GM23338 (cell line): ENCODE data around the gene ONECUT1. TPM values are rescaled to one million over a fixed set of nuclear protein-coding genes. Genes with fewer than 3 reads are reported as not detected.

Source experiments
- ATAC-seq: fragments of 200-7000 bp; cut with Tn5 transposase; 3 replicates; pipeline ENCODE4 v1.9.1; 2020
- DNase-seq: peaks from one replicate; pipeline ENCODE4 v3.0.0-alpha.2; 2015; ENCODE audit warnings: low spot score
- H2AFZ ChIP-seq: fragments of 200-600 bp; sonication (generic); 2 replicates; pipeline ENCODE4 v1.8.0; 2016; ENCODE audit warnings: antibody characterized with exemption, mild to moderate bottlenecking, moderate library complexity
- H3F3A ChIP-seq: fragments of 200-600 bp; sonication (generic); replicated peaks from 2 replicates; pipeline ENCODE4 v1.8.0; 2017; ENCODE audit warnings: antibody characterized with exemption, mixed run types, low read depth
- H3K27ac ChIP-seq: fragments of 200-600 bp; sonication (generic); 2 replicates; pipeline ENCODE4 v1.6.1; 2016; ENCODE audit warnings: low read depth
- H3K27me3 ChIP-seq: fragments of 200-600 bp; sonication (generic); 2 replicates; pipeline ENCODE4 v1.8.0; 2016; ENCODE audit warnings: mild to moderate bottlenecking, mixed run types, moderate library complexity; ENCODE audit not compliant: insufficient read depth
- H3K36me3 ChIP-seq: fragments of 200-600 bp; sonication (generic); 2 replicates; pipeline ENCODE4 v1.8.0; 2016; ENCODE audit warnings: mild to moderate bottlenecking; ENCODE audit not compliant: insufficient read depth
- H3K4me1 ChIP-seq: fragments of 200-600 bp; sonication (generic); 2 replicates; pipeline ENCODE4 v1.8.0; 2016; ENCODE audit warnings: mild to moderate bottlenecking, moderate library complexity; ENCODE audit not compliant: insufficient read depth
- H3K4me2 ChIP-seq: fragments of 200-600 bp; sonication (generic); 2 replicates; pipeline ENCODE4 v1.7.1; 2017; ENCODE audit warnings: mixed run types
- H3K4me3 ChIP-seq: fragments of 200-600 bp; sonication (generic); 2 replicates; pipeline ENCODE4 v1.6.1; 2016; ENCODE audit warnings: mixed run types
- H3K79me2 ChIP-seq: fragments of 200-600 bp; sonication (generic); replicated peaks from 2 replicates; pipeline ENCODE4 v1.8.0; 2017; ENCODE audit warnings: mild to moderate bottlenecking; ENCODE audit not compliant: insufficient read depth
- H3K9me2 ChIP-seq: fragments of 200-600 bp; sonication (generic); 2 replicates; pipeline ENCODE4 v1.8.0; 2017; ENCODE audit not compliant: insufficient read depth
- H4K20me1 ChIP-seq: fragments of 200-600 bp; sonication (generic); replicated peaks from 2 replicates; pipeline ENCODE4 v1.8.0; 2017; ENCODE audit warnings: mild to moderate bottlenecking; ENCODE audit not compliant: insufficient read depth
- H3K27ac Mint-ChIP-seq: 2 replicates; pipeline ENCODE4 v1.8.0; 2020; ENCODE audit warnings: inconsistent platforms, mild to moderate bottlenecking, moderate library complexity, mixed read lengths
- H3K27me3 Mint-ChIP-seq: 3 replicates; pipeline ENCODE4 v1.8.0; 2022; ENCODE audit warnings: low read depth, mild to moderate bottlenecking, moderate library complexity, mixed read lengths, inconsistent platforms; ENCODE audit not compliant: insufficient read depth, poor library complexity
- H3K36me3 Mint-ChIP-seq: 3 replicates; pipeline ENCODE4 v1.8.0; 2021; ENCODE audit warnings: low read depth, mild to moderate bottlenecking, inconsistent platforms, moderate library complexity, mixed read lengths
- H3K4me1 Mint-ChIP-seq: 3 replicates; pipeline ENCODE4 v1.8.0; 2020; ENCODE audit warnings: mild to moderate bottlenecking, inconsistent platforms, mixed read lengths
- H3K4me3 Mint-ChIP-seq: 3 replicates; pipeline ENCODE4 v1.8.0; 2021; ENCODE audit warnings: moderate library complexity, mild to moderate bottlenecking, inconsistent platforms, mixed read lengths
- H3K9me3 Mint-ChIP-seq: 3 replicates; pipeline ENCODE4 v1.8.0; 2020; ENCODE audit warnings: moderate library complexity, mild to moderate bottlenecking, inconsistent platforms, mixed read lengths
- ETS1 ChIP-seq: IDR thresholded peaks from 2 replicates; pipeline ENCODE4 v1.6.1; 2016; ENCODE audit warnings: antibody characterized with exemption
- EZH2 ChIP-seq: fragments of 200-600 bp; sonication (generic); IDR thresholded peaks from one replicate; pipeline ENCODE4 v1.8.0; 2017; ENCODE audit warnings: antibody characterized with exemption, mild to moderate bottlenecking, low read depth; ENCODE audit not compliant: unreplicated experiment
- EZH2phosphoT487 ChIP-seq: fragments of 200-600 bp; sonication (generic); IDR thresholded peaks from one replicate; pipeline ENCODE4 v1.8.1; 2018; ENCODE audit warnings: antibody characterized with exemption; ENCODE audit not compliant: unreplicated experiment
- NANOG ChIP-seq: IDR thresholded peaks from 2 replicates; pipeline ENCODE4 v1.6.1; 2016; ENCODE audit warnings: antibody characterized with exemption, borderline replicate concordance
- ZNF331 ChIP-seq: fragments of 250-450 bp; sonication (Bioruptor Pico); IDR thresholded peaks from 2 replicates; pipeline ENCODE4 v1.5.0; 2020; ENCODE audit warnings: low read depth, mild to moderate bottlenecking, moderate library complexity
- polyA plus RNA-seq: library from polyadenylated mRNA; unstranded; fragments of >200 nt; fragmentation: Nextera tagmentation; extraction: Ambion mirVana; gene quantifications from 2 replicates; pipeline ENCODE4 v1.2.1, GENCODE V29; 2016
- total RNA-seq: library from RNA; depleted of rRNA; stranded (reverse); fragments of >200 nt; shearing (Covaris generic); gene quantifications from 2 replicates; pipeline ENCODE4 v1.2.3, GENCODE V29; 2014
- TF ChIP-seq, protein P1 (sequence below), 2 experiments: fragments of 200-600 bp in 1 of 2; sonication (generic) in 1 of 2; conservative IDR thresholded peaks; 2 replicates each; pipeline versions ENCODE4 v1.5.1 to v1.6.1; 2016 to 2017; ENCODE audit warnings: antibody characterized with exemption in 2 of 2, low read depth in 2 of 2, mild to moderate bottlenecking in 2 of 2, moderate library complexity in 1 of 2

The ONECUT1 gene
- total and polyA plus RNA-seq, 2 experiments from 2014 or later = 4.3 to 9.4 TPM

DNA sequence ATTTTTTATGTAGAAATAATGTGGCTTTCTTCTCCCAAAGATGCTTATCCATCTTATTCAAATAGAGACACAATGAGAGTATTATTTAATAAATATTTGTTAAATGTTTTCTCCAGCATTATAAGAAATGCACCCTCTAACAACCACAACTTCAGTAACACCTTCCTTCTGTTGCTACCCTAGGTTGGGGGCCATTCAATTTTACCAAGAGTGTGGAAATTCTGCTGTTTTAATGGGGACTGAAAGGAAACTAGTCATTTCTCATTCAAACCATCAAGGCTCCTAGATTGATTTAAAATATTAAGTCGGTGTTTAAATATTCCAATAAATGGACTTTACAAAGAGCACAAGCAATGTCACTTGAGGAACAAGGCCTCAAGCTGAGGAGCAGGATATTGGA is 7.6 kb downstream of the ONECUT1 start:
- H4K20me1 ChIP-seq = 0 out of 2 replicates have a peak, but pooled peaks cover 8% of the 10 kb centered on the region
- peak overlapping the region; percentile 82; the same call in 1 of the 2 replicates for H3K4me2 ChIP-seq
- peaks cover 46% of the 10 kb centered on the region for H3K4me1 ChIP-seq
- Mint-ChIP-seq H3K9me3 (no peaks in the 10 kb centered on the region; the same call in 2 of the 3 replicates), H3K27me3 (peaks cover 61% of the 10 kb centered on the region), H3K4me1 (peaks cover 56% of the 10 kb centered on the region), H3K36me3 (peaks cover 3% of the 10 kb centered on the region; the same call in 1 of the 3 replicates), H3K27ac (no peak overlapping the region), H3K4me3 (peak overlapping the region; percentile 77; the same call in 2 of the 3 replicates)
- DNase-seq (no peak), ATAC-seq (no peak)
- no peak overlapping the region for H3K27ac ChIP-seq
- H3K79me2 ChIP-seq = no peaks in the 10 kb centered on the region
- H3K27me3 ChIP-seq = peaks cover 68% of the 10 kb centered on the region
- H3F3A ChIP-seq = peaks cover 12% of the 10 kb centered on the region; the same call in 1 of the 2 replicates
- H2AFZ ChIP-seq = no peak overlapping the region
- H3K9me2 ChIP-seq = no peaks in the 10 kb centered on the region
- H3K36me3 ChIP-seq = no peaks in the 10 kb centered on the region
- H3K4me3 ChIP-seq = no peak overlapping the region
- TF ChIP-seq EZH2phosphoT487 (no peak), EZH2 (peak; percentile 52)

GRCh38 chr15:52780172-52780980 is 9.8 kb downstream of the ONECUT1 start:
- H3K4me2 ChIP-seq = 0 out of 2 replicates have a peak overlapping the region, but pooled peaks have one; percentile 46

More at GRCh38 chr15:52780172-52780980, 9.8 kb downstream of the ONECUT1 start:
- Mint-ChIP-seq H3K27ac (no peak overlapping the region), H3K27me3 (peaks cover 40% of the 10 kb centered on the region), H3K36me3 (peaks cover 10% of the 10 kb centered on the region; the same call in 2 of the 3 replicates), H3K9me3 (no peaks in the 10 kb centered on the region), H3K4me3 (0 out of 3 replicates have a peak overlapping the region, but pooled peaks have one; percentile 7), H3K4me1 (peaks cover 44% of the 10 kb centered on the region)
- peaks cover 6% of the 10 kb centered on the region; the same call in 1 of the 2 replicates for H3F3A ChIP-seq
- peak overlapping the region; percentile 16; the same call in 1 of the 2 replicates for H3K4me3 ChIP-seq
- ATAC-seq (no peak), DNase-seq (peak; percentile 77)
- H3K4me1 ChIP-seq = peaks cover 31% of the 10 kb centered on the region
- H3K27me3 ChIP-seq = peaks cover 47% of the 10 kb centered on the region
- no peak overlapping the region for H2AFZ ChIP-seq
- no peaks in the 10 kb centered on the region for H3K36me3 ChIP-seq
- H3K27ac ChIP-seq = no peak overlapping the region
- H3K79me2 ChIP-seq = no peaks in the 10 kb centered on the region
- no peaks in the 10 kb centered on the region for H3K9me2 ChIP-seq
- no peaks in the 10 kb centered on the region for H4K20me1 ChIP-seq
- no peak for TF ChIP-seq ETS1
- TF ChIP-seq, protein P1, sequence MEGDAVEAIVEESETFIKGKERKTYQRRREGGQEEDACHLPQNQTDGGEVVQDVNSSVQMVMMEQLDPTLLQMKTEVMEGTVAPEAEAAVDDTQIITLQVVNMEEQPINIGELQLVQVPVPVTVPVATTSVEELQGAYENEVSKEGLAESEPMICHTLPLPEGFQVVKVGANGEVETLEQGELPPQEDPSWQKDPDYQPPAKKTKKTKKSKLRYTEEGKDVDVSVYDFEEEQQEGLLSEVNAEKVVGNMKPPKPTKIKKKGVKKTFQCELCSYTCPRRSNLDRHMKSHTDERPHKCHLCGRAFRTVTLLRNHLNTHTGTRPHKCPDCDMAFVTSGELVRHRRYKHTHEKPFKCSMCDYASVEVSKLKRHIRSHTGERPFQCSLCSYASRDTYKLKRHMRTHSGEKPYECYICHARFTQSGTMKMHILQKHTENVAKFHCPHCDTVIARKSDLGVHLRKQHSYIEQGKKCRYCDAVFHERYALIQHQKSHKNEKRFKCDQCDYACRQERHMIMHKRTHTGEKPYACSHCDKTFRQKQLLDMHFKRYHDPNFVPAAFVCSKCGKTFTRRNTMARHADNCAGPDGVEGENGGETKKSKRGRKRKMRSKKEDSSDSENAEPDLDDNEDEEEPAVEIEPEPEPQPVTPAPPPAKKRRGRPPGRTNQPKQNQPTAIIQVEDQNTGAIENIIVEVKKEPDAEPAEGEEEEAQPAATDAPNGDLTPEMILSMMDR (conservative IDR thresholded peaks at IDR 0.05; ENCODE audit: low read depth in 2 of 2) = peak; percentile 87 to 100
- TF ChIP-seq NANOG = no peak
- no peak for TF ChIP-seq ZNF331
